Stimulated activated CD4-positive, alpha-beta T cell treated with anti-CD3 and anti-CD28 coated beads, Interleukin-4, amount 100 ng/mL, for 1 hour (primary cell): ENCODE measurements around the gene TRIM47.

ENCODE experiments used
- DNase-seq: peaks from one replicate; pipeline ENCODE4 v3.0.0-alpha.2; 2020

TRIM47 gene, protein sequence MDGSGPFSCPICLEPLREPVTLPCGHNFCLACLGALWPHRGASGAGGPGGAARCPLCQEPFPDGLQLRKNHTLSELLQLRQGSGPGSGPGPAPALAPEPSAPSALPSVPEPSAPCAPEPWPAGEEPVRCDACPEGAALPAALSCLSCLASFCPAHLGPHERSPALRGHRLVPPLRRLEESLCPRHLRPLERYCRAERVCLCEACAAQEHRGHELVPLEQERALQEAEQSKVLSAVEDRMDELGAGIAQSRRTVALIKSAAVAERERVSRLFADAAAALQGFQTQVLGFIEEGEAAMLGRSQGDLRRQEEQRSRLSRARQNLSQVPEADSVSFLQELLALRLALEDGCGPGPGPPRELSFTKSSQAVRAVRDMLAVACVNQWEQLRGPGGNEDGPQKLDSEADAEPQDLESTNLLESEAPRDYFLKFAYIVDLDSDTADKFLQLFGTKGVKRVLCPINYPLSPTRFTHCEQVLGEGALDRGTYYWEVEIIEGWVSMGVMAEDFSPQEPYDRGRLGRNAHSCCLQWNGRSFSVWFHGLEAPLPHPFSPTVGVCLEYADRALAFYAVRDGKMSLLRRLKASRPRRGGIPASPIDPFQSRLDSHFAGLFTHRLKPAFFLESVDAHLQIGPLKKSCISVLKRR

DNA sequence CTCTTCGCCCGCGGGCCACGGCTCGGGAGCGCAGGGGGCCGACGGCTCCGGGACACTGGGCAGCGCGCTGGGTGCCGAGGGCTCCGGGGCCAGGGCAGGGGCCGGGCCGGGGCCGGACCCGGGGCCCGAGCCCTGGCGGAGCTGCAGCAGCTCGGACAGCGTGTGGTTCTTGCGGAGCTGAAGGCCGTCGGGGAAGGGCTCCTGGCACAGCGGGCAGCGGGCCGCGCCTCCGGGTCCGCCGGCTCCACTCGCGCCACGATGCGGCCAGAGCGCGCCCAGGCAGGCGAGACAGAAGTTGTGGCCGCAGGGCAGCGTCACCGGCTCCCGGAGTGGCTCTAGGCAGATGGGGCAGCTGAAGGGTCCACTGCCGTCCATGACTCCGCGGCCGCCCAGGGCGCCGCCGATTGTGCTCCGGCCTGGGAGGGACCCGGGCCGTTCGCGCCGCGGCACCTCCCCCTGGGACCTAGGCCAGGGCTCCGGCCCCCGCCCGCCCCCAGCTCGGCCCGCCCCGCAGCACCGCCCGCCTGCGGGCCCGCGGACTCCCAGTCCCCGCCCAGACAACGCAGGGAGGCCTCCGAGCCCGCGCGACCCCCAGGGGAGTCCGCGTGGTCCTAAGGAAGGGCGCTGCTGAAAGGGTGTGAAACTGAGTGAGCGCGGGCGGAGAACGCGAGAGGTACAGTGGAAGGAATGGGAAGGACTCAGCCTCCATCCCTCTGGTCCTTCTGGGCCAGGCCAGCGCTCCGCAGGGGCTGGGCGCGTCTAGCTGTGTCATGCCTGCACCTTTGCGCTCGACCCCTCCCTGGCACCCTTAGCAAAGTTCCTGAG, at the start of gene TRIM47:
Gene TRIM47 (minus strand): TSS at position 408 of the 825 bp plus-strand sequence. CDS start 33 bp downstream, at position 375.
- DNase-seq: no peak

DNA sequence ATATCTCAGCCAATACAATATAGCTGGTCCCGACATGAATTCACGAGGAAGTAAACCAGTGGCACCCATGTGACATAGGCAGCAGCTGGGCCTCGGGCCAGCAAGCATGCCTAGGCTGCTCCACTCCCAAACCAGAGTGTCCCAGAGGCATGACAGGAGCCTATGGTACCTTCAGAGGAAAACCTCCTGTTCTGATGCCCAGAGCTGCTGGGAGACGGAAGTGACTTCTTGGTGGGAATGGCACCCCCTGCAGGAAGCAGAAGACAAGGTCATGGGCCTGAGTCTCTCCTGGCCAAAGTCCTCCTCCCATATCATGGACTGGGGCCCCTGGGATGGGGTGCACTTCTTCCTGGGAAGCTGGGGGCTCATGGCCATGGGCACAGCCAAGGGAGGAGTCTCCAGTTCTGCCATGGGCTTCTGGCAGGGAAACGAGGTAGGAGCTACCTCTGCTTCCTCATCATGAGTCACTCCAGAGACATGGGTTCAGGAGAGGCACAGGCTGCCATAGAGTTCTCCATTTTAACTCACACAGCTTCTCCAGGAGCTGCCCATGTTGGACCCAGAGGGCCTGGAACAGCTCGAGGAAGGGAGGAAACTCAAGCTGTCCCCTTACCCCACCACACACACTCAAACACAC, 49.0 kb upstream of the TRIM47 start:
- no peak for DNase-seq

DNA sequence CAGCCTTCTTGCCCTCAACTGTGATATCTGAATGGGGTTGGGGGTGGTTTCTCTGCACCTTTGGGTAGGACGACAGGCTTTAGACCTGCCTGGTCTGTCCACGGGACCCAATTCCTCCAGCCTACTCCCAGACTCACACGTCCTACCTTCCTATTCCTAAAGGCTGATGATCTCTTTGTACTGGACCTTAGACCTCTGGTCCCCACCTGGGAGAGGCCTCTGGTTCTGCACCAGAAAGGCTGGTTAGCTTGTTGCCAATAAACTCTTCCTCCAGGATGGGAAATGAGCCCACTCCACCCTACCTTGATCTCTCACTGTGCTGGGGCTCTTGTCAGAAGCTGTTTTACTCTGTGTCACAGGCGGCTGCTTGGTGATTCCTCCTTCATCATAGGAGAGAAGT, 48.1 kb upstream of the TRIM47 start:
- DNase-seq: no peak

DNA sequence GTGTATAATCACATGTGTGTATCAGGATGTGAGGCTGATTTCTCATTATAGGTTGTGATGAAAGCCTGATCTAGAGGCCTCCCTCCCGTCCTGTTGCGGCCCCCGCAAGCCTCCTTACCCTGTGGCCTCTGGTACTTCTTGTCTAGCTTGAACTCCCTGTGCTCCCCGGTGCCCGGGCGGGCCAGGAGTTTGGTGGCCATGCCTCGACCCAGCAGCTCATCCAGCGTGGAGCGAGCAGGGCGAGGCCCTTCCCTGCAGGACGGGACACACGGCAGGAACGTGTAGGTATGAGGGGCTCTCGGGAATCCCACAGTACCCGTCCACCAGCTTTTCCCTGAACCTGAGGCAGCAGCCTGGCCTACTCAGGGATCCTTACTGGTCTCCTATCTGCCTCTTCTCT, 47.5 kb upstream of the TRIM47 start:
- no peak for DNase-seq

DNA sequence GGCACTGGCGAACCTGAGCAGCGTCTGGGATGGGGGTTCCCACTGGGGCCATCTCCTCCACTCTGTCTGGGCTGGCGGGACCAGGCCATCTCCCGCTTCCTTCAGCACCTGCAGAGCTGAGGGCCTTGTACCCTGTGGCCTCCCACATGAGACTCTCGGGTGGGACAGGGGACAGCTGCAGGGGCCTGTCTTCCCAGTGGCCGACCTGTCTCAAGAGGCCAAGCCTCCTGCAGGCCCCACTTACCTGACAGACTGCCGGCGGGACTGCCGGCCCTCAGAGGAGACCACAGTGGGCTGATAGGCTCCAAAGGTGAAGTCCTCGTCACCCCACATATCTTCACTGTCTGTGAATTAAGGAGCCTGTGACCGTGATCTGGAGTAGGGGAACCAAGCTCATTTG, 46.7 kb upstream of the TRIM47 start:
- no peak for DNase-seq

DNA sequence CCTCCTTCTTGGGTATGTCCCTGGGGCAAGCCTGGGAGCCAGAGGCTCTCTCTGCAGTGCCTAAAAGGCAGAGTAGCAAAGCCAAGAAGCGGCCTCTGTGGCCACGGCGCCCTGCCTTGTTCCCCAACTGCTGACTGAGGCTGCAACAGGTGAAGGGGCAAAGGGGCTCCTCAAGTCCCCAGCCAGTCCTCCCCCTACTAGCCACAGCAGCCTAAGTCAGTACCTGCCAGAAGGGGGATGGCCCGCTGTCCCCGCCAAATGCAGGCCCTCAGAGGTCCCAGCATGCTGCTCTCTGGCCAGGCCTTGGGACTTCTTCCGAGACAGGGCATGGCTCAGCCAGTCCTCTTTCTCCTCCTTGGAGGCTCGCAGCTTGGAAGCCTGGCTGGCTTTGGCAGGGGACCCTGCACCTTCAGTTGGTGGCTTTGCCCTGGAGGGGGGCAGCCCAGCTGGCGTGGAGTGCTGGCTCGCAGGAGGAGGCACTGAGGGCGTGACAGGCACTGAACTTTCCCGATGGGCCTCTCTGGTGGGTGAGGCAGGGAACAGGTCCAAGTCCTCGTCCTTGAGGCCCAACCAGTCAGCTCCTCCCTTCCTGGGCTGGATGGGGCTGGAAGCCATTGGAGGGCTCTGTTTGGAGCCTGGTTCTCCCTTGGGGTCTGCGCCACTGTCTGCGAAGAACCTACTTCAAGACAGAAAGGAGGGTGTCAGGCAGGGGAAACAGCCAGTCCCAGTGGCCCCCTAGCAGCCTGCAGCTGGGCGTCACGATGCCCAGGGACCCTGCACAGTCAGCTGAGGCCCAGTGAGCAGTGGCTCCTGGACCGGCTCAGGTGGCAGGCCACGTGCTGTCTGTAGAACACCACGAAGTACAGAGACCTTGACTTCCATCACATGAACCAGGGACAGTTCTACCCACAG, 44.8 kb upstream of the TRIM47 start:
- DNase-seq: no peak

DNA sequence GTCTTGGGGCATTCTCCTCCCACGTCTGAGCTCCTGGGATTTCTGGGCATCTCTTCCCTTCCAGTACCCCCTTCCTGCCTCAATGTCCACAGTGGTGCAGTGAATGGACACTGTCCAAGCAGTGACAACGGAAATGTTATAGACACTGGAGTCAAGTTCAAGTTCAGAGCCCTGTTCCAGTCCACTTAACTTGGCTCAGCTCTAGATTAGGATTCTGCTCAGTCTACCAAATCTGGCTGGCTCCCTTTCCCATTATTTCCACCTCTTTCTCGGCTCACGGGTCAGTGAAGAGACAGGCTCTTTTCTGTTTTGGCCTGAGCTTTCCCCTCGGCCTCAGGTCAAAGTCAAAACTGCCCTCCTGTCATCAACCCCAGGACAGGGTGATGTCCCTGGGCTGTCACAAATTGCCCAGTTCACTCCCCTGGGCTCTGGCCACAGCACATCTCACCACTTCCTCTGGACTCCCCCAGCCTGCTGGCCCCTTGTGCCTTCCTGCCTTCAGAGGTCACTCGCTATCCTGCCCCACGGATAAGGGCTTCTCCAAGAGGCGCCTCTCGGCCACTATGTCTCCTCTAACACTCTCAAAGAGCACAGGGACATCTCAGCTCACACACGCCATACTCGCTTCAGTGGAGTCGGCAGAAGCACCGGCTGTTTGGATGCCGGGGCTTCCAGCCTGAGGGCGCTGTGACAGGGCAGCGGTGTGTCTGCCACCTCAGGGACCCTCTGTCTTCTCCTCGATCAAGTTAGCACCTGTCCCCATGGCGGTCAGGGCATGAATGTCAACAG, 44.0 kb upstream of the TRIM47 start:
- no peak for DNase-seq

DNA sequence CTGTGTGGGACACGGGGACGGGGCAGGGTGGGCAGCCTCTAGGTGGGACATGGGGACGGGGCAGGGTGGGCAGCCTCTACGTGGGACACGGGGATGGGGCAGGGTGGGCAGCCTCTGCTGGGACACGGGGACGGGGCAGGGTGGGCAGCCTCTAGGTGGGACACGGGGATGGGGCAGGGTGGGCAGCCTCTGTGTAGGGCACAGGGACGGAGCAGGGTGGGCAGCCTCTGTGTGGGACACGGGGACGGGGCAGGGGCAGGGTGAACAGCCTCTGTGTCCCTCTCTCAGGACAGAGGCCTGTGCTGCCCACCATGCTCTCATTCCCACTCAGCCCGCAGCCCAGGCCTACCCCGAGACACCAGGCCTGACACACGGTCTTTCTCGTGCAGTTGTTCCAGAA, 43.2 kb upstream of the TRIM47 start:
- no peak for DNase-seq

DNA sequence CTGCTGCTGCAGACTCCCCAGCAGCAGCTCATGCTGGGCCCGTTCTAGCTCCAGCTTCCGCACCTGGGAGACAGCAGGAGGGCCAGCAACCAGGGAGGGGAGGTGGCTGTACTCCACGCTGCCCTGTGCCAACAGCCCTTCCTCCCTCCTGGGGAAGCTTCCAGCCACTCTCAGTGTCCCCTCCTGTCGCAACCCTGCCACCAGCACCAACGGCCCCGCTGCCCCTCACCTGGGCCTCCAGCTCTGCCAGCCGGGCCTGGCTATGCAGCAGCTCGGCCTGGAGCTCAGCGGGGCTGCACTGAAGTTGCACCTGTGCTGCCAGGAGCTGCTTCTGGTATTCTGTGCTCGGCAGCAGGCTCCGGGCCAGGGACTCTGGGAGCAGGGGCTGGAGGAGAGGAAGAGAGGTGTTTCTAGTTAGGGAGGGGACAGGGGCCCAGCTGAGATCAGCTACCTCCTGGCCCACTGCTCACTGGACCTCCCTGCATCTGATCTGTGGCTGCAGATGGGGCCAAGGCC, 41.7 kb upstream of the TRIM47 start:
- DNase-seq: no peak

DNA sequence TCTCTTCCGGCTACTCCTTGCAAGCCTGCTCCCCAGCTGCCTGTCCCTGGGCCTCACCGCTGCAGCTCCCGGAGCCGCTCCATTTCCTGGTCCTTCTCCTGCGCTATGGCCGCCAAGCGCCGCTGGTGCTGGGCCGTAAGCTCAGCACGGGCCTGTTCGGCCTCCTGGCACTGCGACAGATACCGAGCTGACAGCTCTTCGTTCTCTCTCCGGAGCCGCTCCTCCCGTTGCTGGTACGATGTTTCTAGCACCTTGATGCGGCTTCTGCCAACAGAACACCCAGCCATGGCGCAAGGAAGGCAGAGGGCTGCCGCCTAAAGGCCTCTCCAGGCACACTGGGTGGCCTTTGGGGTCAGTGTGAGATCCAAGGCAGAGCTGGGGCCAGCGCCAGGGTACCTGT, 41.2 kb upstream of the TRIM47 start:
- no peak for DNase-seq

DNA sequence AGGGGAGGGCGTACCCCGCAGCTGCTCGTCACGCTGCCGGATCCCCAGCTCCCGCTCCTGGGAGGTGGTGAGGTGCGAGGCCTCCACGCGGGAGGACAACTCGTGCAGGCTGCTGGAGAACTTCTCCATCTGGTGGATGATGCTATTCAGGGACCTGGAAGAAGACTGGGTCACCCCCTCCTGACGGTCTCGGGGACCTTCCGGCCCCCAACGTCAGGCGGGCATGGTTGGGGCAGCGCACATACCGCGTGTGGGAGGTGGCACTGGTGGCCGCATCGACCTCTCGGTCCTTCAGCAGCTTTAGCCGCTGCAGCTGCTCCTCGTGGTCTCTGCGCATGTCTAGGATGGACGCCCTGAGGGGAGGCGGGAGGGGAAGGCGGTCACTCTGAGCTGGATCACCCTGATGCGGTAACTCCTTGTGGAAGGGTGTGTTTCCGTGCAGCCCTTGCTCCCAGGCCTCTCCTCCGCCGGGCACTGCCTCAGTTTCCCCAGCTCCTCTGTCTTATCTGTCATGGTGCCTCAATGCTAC, 39.6 kb upstream of the TRIM47 start:
- DNase-seq: no peak

DNA sequence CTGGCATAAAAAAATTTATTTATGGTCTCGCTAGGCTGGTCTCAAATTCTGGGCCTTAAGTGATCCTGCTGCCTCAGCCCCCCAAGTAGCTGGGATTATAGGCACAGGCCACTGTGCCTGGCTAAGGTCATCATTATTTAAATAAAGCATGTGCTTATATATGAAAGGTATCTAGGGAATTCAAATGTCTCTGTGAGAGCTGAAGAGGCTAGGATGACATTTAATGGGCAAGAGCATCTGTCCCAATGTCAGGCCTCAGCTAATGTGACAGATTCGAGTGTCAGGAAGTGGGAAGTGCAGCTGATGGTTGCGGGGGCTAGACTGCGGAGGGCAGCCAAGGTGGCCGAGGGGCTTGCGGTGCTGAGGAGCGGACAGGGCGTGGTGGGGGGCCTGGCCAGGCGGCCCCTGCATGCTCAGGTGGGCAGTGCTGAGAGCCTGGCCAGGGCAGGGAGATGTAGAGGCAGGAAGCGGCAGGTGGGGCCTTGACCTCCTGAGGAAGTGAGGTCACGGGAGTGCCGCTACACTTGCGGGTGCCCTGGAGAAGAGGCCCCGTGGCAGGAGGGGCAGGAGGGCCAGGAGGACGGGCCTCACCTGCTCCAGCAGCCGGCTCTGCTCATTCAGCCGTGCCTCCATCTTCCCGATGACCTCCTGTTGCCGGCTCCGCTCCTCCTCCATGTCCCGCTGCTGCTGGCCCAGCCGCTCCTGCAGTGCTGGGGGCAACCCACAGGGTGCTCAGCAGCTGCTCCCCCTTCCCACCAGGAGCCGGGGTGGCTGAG, 38.9 kb upstream of the TRIM47 start:
- DNase-seq: no peak

DNA sequence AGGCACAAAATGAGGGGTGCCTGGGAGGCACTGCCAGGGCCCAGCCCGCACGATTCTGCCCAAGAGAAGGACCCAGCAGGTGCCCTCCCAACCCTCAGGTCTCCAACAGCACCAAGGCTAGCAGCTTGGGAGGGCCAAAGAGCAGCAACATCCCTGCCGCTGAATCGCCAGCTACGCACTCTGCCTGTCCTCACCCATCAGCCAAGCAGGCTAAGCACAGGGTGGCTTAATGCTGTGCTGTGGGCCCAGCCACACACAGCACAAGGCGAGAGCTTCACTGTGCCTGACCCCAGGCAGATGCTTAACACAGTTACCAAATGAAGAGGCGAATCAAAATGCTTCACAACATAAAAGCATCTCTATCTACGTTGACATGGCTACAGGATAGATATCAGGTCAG, 36.9 kb upstream of the TRIM47 start:
- no peak for DNase-seq

DNA sequence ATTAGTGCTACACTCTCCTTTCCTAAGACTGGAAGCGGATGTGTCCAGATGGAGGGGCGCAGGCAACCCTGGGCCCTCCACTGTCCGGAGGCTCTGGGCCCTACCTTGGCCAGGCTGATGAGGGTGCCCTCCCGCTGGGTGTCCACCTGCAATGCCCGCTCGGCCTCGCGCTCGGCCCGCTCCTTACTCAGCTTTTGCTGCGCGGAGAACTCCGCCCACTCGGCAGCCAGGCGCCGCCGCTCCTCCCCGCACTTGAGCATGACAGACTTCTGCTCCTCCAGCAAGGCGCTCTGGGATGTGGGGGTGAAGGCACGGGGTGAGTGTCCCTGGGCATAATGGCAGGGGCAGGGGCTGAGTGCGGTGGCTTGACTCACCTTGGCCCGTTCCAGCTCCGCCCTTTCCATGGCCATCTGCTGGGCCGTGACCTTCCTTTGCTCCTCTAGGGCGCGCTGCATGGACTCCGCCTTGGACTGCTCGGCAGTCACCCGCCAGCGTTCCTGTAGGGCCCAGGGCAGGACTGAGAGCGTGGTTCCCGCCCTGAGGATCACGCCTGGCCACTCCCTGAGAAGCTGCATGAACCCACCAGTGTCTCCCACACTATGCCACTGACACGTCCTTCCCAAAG, 36.4 kb upstream of the TRIM47 start:
- DNase-seq: no peak

DNA sequence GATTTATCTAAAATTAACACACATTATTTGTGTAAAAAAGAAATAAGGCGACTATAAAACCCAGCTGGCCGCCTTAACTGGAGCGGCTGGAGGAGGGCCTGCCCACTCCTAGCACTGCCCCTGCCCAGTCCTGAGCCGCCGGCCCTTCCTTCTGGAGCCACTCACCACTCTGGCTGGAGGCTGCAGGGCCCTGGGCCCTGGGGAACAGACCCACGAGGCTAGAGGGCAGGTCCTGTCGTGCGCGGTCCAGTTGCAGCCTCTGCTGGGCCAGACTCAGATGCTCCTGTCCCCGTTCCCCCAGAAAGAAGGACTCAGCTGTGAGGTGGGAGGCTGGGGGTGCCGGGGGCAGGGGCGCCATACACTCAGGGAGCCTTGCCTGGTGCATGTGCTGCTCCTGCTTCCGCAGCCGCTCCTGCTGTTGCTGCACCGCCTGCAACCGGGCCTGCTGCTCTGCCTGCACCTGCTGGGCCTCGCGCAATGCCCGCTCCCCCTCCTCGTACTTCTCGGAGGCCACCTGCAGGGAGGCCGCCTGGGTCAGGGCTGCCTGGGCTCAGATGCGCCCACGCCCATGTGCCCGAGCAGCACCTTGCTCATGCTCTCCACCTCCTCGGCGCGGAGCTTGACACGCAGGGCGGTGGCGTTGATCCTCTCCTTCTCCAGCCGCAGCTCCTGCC, 35.3 kb upstream of the TRIM47 start:
- DNase-seq: no peak

DNA sequence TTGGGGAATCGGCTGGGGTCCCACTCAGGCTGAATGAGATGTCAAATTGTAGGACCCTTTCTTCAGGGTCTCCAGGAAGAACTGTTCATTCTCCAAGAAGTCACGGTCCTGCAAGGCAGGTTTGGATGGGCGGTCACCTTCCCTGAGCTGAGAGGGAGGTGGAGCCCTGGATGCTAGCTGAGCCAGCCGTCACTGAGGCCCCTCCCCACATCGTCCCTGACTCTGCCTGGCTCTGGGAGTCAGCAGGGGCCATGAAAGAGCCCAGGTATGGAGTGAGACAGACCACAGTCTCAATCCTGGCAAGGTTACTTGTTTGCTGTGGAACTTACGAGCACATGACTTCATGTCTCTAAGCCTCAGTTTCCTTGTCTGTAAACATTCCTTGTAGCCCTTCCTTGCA, 32.3 kb upstream of the TRIM47 start:
- no peak for DNase-seq

DNA sequence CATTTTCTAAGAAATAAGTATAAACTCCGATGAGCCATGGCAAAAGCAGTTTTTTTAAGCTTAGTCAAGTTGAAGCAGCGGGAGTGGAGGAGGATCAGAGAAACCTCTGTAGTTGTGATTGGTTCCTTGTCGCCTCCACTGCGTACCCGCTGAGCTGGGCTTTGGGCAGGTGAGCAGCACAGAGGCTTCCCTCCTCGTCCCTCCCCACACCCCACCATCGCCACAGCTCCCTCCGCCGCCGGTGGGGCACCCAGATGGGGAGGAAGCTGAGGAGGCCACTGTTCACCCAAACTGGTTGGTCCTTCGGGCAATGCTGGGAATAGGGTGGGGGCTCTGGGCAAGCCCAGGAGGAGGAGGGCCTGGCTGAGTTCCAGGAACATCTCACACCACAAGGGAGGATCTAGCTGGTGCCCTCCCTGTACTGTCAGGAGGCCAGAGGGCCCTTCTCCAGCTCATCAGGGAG, 31.5 kb upstream of the TRIM47 start:
- DNase-seq: no peak

DNA sequence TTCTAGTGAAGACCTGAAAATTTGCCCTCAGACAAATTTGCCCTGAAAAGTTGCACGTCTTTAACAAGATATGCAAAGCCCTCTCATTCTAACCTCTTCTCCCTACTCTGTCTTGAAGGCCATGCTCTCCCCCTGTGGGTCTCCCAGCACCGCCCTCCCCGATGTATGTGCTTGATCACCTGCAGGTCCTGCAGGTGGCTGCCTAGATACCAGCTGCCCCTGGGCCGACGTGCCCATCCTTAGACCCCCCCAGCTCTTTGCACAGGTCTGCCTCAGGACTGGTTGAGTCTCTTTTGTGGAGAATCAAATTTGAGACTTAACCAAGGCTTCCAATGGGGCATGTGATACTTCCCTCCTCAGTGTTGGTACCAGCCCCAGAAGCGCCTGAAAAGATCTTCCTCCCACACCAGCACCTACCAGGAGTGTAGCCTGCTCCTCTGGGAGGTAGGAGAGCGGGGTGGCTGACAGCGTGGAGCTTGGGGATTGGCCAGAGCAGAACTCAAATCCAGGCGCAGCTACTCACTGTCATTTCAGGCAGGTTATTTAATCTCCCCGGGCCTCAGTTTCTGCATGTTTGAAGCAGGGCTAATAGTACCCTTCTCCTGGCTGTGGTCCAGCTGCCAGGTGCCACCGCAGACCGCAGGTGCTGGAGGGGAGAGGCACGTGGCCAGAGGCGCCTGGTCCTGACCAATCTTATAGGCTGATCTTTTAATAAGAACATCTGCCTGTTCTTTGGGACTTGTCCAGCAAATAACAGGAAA, 30.9 kb upstream of the TRIM47 start:
- DNase-seq: no peak
